Nephron (organoid): ENCODE results near the gene MB21D2.
A peak's percentile ranks its signal among the peaks of the same experiment; 100 is the strongest.
"Not testable (repeated sequence)": the region's sequence is repeated elsewhere in the genome, so short reads cannot be mapped to it uniquely, and the experiment has no call there.

Experiments
- H3K27ac Mint-ChIP-seq, 3 experiments: 2 replicates each; pipeline ENCODE4 v1.8.0; 2020; ENCODE audit warnings: mixed read lengths in 3 of 3, mild to moderate bottlenecking in 2 of 3, moderate library complexity in 1 of 3
- H3K27me3 Mint-ChIP-seq: 2 replicates; pipeline ENCODE4 v1.8.0; 2021; ENCODE audit warnings: low read depth, mild to moderate bottlenecking, moderate library complexity, mixed read lengths
- H3K36me3 Mint-ChIP-seq: 2 replicates; pipeline ENCODE4 v1.8.0; 2020; ENCODE audit warnings: low read depth, mixed read lengths
- H3K4me1 Mint-ChIP-seq: 2 replicates; pipeline ENCODE4 v1.8.0; 2020; ENCODE audit warnings: mixed read lengths
- H3K4me3 Mint-ChIP-seq, 3 experiments: 2 replicates each; pipeline ENCODE4 v1.8.0; 2020; ENCODE audit warnings: mild to moderate bottlenecking in 3 of 3, mixed read lengths in 3 of 3, moderate library complexity in 2 of 3
- H3K9me3 Mint-ChIP-seq: 2 replicates; pipeline ENCODE4 v1.8.0; 2020; ENCODE audit warnings: mixed read lengths
- CTCF ChIP-seq, 3 experiments: fragments of 200-600 bp; sonication (generic); IDR thresholded peaks; one replicate each; pipeline ENCODE4 v1.5.0; 2021; ENCODE audit warnings: antibody characterized with exemption in 3 of 3; ENCODE audit not compliant: unreplicated experiment in 3 of 3

Gene MB21D2

DNA sequence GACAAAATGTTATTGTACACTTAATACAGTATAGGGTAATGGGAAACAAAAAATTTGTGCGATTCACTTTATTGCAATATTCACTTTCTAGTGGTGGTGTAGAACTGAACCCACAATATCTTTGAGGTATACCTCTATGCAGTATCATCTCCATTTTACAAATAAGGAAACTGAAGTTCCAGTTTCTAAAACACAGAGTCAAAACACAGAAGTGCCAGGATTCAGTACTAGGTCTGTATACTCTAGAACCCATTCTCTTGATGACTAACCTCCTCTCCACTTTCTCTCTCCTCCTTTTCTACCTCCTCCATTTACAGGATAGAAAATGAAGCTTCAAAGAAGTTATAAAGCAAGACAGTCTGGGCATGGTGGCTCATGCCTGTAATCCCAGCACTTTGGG lies 62.2 kb downstream of the MB21D2 start:
- H3K36me3 Mint-ChIP-seq, result peaks cover 4% of the 10 kb centered on the region
- H3K27me3 Mint-ChIP-seq, result no peaks in the 10 kb centered on the region
- peaks cover 50% of the 10 kb centered on the region for H3K4me1 Mint-ChIP-seq
- H3K27ac Mint-ChIP-seq, result no peak overlapping the region
- H3K4me3 Mint-ChIP-seq, result no peak overlapping the region
- H3K9me3 Mint-ChIP-seq, result peaks cover 7% of the 10 kb centered on the region
- no peak for TF ChIP-seq CTCF (IDR thresholded peaks at IDR 0.05; ENCODE audit: unreplicated experiment in 3 of 3)

GRCh38 chr3:192851821-192852372 lies 65.8 kb downstream of the MB21D2 start:
- peaks cover 45% of the 10 kb centered on the region for H3K4me1 Mint-ChIP-seq
- peaks cover 7% of the 10 kb centered on the region for H3K9me3 Mint-ChIP-seq
- H3K27ac Mint-ChIP-seq, result no peak overlapping the region
- H3K27me3 Mint-ChIP-seq, result no peaks in the 10 kb centered on the region
- no peak overlapping the region for H3K4me3 Mint-ChIP-seq
- peaks cover 4% of the 10 kb centered on the region for H3K36me3 Mint-ChIP-seq
- TF ChIP-seq CTCF (IDR thresholded peaks at IDR 0.05; ENCODE audit: unreplicated experiment in 3 of 3), result no peak

DNA sequence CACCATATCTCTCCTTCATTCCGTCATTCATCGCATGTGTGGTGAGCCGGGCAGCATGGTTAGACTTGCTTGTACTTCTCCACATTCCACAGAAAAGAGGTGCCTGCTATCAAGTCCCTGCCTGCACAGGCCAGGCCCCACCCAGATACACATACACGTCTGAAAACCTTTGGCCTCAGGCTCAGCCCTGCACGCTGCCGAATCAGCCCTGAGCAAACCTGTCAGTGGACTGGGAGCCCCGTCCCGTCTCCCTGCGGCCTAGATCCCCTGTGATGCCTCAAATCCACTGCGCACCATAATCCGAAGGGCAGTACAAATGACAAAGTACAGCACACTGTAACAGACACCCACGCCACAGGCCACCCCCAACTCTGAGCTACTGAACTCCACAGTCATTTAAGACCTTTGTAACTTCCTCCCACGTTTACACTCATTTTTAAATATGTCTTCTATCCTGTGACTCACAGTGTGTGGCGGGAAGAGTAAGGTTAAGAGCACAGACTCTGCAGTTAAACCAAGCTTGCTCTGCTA lies 67.1 kb downstream of the MB21D2 start:
- Mint-ChIP-seq H3K4me3 (no peak overlapping the region), H3K27me3 (no peaks in the 10 kb centered on the region), H3K9me3 (peaks cover 7% of the 10 kb centered on the region), H3K36me3 (peaks cover 4% of the 10 kb centered on the region), H3K27ac (peak overlapping the region; percentile 52 to 91 (median 65)), H3K4me1 (peaks cover 50% of the 10 kb centered on the region)
- no peak for TF ChIP-seq CTCF (IDR thresholded peaks at IDR 0.05; ENCODE audit: unreplicated experiment in 3 of 3)

GRCh38 chr3:192849821-192850220 lies 67.8 kb downstream of the MB21D2 start:
- not testable (repeated sequence) for H3K4me3 Mint-ChIP-seq, H3K27me3 Mint-ChIP-seq, H3K36me3 Mint-ChIP-seq, H3K9me3 Mint-ChIP-seq
- H3K27ac Mint-ChIP-seq, result peak overlapping the region in 1 of 3 experiments; percentile 91
- H3K4me1 Mint-ChIP-seq, result peaks cover 57% of the 10 kb centered on the region

- Mint-ChIP-seq H3K4me1 (peaks cover 69% of the 10 kb centered on the region), H3K9me3 (no peaks in the 10 kb centered on the region), H3K36me3 (no peaks in the 10 kb centered on the region), H3K27me3 (no peaks in the 10 kb centered on the region), H3K27ac (peak overlapping the region in 2 of 3 experiments; percentile 22 to 58), H3K4me3 (no peak overlapping the region)
- TF ChIP-seq CTCF (IDR thresholded peaks at IDR 0.05; ENCODE audit: unreplicated experiment in 3 of 3), result no peak
Observed at GRCh38 chr3:192848371-192849233, 69.1 kb downstream of the MB21D2 start.

DNA sequence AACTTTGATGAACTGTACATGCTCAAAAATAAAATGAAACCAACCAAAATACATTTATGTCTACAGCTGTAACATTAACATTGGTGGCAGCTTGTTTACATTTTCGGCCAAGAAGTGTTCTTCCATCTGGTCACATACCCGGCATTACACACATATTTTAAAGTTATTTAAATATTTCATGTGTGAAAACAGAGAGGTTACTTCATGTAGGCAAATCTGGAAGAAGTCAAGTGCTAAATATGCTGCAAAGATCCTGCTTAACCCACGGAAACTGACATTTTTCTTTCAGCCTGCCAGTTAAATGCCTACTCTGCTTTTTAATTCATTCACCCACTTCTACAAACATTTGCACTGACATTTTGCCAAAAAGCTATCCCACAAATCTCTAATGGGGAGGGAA lies 69.7 kb downstream of the MB21D2 start:
- Mint-ChIP-seq H3K9me3 (no peaks in the 10 kb centered on the region), H3K4me3 (no peak overlapping the region), H3K27ac (peak overlapping the region; percentile 1 to 58 (median 22)), H3K4me1 (peaks cover 65% of the 10 kb centered on the region), H3K36me3 (no peaks in the 10 kb centered on the region), H3K27me3 (no peaks in the 10 kb centered on the region)
- TF ChIP-seq CTCF (IDR thresholded peaks at IDR 0.05; ENCODE audit: unreplicated experiment in 3 of 3), result no peak
